ENCODE results near the gene SLC47A2.

Gene SLC47A2

GRCh38 chr17:19642373-19642893, 74.0 kb downstream of the SLC47A2 start:
- no peak for DNase-seq

GRCh38 chr17:19641687-19642372, 74.6 kb downstream of the SLC47A2 start:
- DNase-seq: no peak

DNA sequence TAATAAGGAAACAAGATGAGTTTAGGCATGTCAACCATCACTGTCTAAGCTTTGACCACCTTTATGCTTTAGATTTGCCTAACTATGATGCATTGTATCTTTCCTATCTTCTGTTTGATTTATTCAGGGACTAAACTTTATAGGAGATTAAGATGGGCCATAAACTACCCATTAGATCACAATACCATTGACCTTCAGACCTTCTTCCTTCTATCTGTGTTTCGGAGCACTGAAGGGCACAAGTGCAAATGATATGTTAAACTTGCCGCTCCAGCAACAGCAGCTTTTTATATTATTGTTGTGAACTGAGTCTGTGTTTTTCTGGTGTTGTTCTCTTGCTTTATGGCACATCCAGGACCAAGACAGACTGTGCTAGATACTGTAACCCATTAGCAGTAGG, 84.5 kb downstream of the SLC47A2 start:
- DNase-seq: no peak

DNA sequence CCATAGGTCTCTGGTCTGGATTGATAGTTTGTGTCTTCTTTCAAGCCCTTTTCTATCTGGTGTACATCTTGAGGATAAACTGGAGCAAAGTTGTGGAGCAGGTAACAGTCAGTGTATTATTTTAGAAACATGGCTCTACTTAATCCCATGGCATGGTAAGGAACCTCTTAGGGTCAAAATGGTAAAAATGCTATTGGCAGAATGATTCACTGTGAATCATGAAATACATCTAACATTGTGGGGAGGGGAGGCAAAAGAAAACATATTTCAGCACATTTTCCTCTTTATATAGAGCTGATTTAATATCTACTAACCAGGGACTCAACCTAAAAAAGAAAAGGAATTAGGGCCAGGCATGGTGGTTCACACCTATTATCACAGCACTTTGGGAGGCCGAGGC, 85.7 kb downstream of the SLC47A2 start:
- DNase-seq: no peak

DNA sequence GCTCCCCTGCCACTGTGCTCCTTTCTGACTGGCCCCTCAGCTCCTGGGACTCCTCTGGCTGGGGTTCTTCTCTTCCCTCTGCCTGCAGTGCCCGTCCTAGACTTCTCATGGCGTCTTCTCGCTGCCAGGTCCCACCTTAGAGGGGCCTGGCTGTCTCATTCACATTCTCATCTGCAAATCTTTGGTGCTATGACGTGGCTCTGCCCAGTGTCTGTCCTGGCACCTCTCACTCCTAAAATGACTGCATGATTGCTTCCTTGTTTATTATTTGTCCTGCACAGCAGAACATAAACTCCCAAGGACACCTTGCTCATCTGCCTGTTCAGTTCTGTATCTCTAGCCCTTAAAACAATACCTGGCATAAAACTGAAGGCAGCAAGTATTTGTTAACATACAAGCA, 86.3 kb downstream of the SLC47A2 start:
- no peak for DNase-seq

DNA sequence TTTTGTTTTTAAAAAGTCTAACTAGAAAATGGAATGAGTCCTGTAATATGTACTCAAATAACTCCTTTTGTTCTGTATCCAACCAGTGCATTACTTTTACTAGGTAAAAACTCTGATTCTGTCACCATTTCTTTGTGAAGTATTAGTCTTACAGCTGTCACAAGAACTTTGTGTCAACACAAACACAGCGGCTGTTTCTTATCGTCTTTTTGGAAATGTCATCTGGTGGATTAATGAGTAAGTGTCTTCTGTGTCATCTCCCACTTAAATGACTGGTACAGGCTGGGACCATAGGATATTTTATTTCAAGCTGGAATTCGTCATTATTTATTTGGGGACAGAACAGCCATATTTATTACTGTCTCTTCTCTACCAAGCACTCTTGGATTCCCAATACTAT, 86.9 kb downstream of the SLC47A2 start:
- no peak for DNase-seq

Data from NCI-H1694 (cell line).